HG02943 (cell line): ENCODE measurements around the gene RAB29.
A peak's percentile ranks its signal among the peaks of the same experiment; 100 is the strongest.
"Not testable (repeated sequence)": the region's sequence is repeated elsewhere in the genome, so short reads cannot be mapped to it uniquely, and the experiment has no call there.

ENCODE experiments used
- ATAC-seq: cut with Tn5 transposase; IDR thresholded peaks from one replicate; pipeline ENCODE4 v1.9.1; 2021; ENCODE audit warnings: mild to moderate bottlenecking, low read depth, moderate library complexity; ENCODE audit not compliant: unreplicated experiment

Gene RAB29

GRCh38 chr1:205775015-205775716, at the start of gene RAB29:
Gene RAB29, minus strand, starts transcription at chr1:205775482. Its CDS starts 526 bp downstream, at chr1:205774956.
- ATAC-seq, result peak; percentile 77

GRCh38 chr1:205824180-205824579, 48.9 kb upstream of the RAB29 start:
- ATAC-seq, result no peak

GRCh38 chr1:205823260-205823659, 48.0 kb upstream of the RAB29 start:
- ATAC-seq, result not testable (repeated sequence)

GRCh38 chr1:205822397-205822796, 47.1 kb upstream of the RAB29 start:
- no peak for ATAC-seq

- ATAC-seq, result no peak
Measured at GRCh38 chr1:205817988-205818387, 42.7 kb upstream of the RAB29 start.

- no peak for ATAC-seq
Measured at GRCh38 chr1:205817364-205817763, 42.1 kb upstream of the RAB29 start.

GRCh38 chr1:205813755-205814058, 38.4 kb upstream of the RAB29 start:
- ATAC-seq, result no peak

GRCh38 chr1:205812878-205813754, 37.8 kb upstream of the RAB29 start, which contains the start of gene SLC41A1:
Gene SLC41A1, minus strand, starts transcription at chr1:205813198. Its CDS starts 2,757 bp downstream, at chr1:205810441.
- ATAC-seq, result peak; percentile 82

- ATAC-seq, result no peak
Measured at GRCh38 chr1:205812271-205812877, 37.1 kb upstream of the RAB29 start.

GRCh38 chr1:205811660-205812059, 36.4 kb upstream of the RAB29 start:
- no peak for ATAC-seq

GRCh38 chr1:205810448-205811157, 35.3 kb upstream of the RAB29 start:
- no peak for ATAC-seq

- no peak for ATAC-seq
Measured at GRCh38 chr1:205809942-205810345, 34.7 kb upstream of the RAB29 start.

GRCh38 chr1:205809469-205809868, 34.2 kb upstream of the RAB29 start:
- ATAC-seq, result no peak

- ATAC-seq, result no peak
Measured at GRCh38 chr1:205805082-205805711, 29.9 kb upstream of the RAB29 start.

- ATAC-seq, result no peak
Measured at GRCh38 chr1:205804605-205805004, 29.3 kb upstream of the RAB29 start.

- no peak for ATAC-seq
Measured at GRCh38 chr1:205803986-205804385, 28.7 kb upstream of the RAB29 start.

GRCh38 chr1:205802060-205802459, 26.8 kb upstream of the RAB29 start:
- ATAC-seq, result no peak

- ATAC-seq, result no peak
Measured at GRCh38 chr1:205800981-205801703, 25.9 kb upstream of the RAB29 start.

GRCh38 chr1:205800427-205800826, 25.1 kb upstream of the RAB29 start:
- ATAC-seq, result no peak

GRCh38 chr1:205798577-205798976, 23.3 kb upstream of the RAB29 start:
- ATAC-seq, result no peak
